Neural cell (in vitro differentiated cells): ENCODE results near the gene BCL2L15.

ENCODE experiments used
- CTCF ChIP-seq: fragments of 450-650 bp; IDR thresholded peaks from 2 replicates; pipeline ENCODE4 v1.5.1; 2014; ENCODE audit warnings: antibody characterized with exemption, mild to moderate bottlenecking, moderate library complexity; ENCODE audit not compliant: poor library complexity, severe bottlenecking
- EP300 ChIP-seq: fragments of 450-650 bp; conservative IDR thresholded peaks from 2 replicates; pipeline ENCODE4 v1.6.1; 2014; ENCODE audit warnings: antibody characterized with exemption, mild to moderate bottlenecking, moderate library complexity; ENCODE audit not compliant: poor library complexity, severe bottlenecking
- EZH2 ChIP-seq: fragments of 200-600, 300-800 bp; shearing (Covaris generic), sonication (generic); IDR thresholded peaks from 2 replicates; pipeline ENCODE4 v1.6.1; 2014; ENCODE audit warnings: antibody characterized with exemption, low read length, borderline replicate concordance, mild to moderate bottlenecking; ENCODE audit not compliant: insufficient read depth, poor library complexity, severe bottlenecking
- MXI1 ChIP-seq: fragments of 450-650 bp; conservative IDR thresholded peaks from 2 replicates; pipeline ENCODE4 v1.6.1; 2014; ENCODE audit warnings: antibody characterized with exemption, mild to moderate bottlenecking; ENCODE audit not compliant: poor library complexity, severe bottlenecking
- POLR2AphosphoS5 ChIP-seq: IDR thresholded peaks from 2 replicates; pipeline ENCODE4 v1.6.1; 2012
- RAD21 ChIP-seq: fragments of 450-650 bp; conservative IDR thresholded peaks from 2 replicates; pipeline ENCODE4 v1.6.1; 2014; ENCODE audit warnings: antibody characterized with exemption, mild to moderate bottlenecking, moderate library complexity
- REST ChIP-seq: IDR thresholded peaks from 2 replicates; pipeline ENCODE4 v1.6.1; 2012; ENCODE audit warnings: borderline replicate concordance
- TAF1 ChIP-seq: IDR thresholded peaks from 2 replicates; pipeline ENCODE4 v1.6.1; 2012; ENCODE audit warnings: low read depth

- TF ChIP-seq EZH2: no peak
- TF ChIP-seq CTCF: no peak
- TF ChIP-seq TAF1: no peak
- TF ChIP-seq EP300: no peak
- no peak for TF ChIP-seq REST
- TF ChIP-seq MXI1: no peak
- TF ChIP-seq POLR2AphosphoS5: no peak
- no peak for TF ChIP-seq RAD21
Measured at GRCh38 chr1:113890816-113891215, 3.4 kb upstream of the BCL2L15 start.
